Right lobe of liver (tissue), 4 donors: Measurements from ENCODE around the gene LDLRAD4.

Source experiments
- POLR2A ChIP-seq: fragments of 450-650 bp; IDR thresholded peaks from one replicate; pipeline ENCODE4 v1.6.1; 2017; ENCODE audit warnings: antibody characterized with exemption, mild to moderate bottlenecking
- TF ChIP-seq, protein P1 (sequence below), 4 donors: fragments of 200-600 bp in 3 of 4; fragments of 450-650 bp in 1 of 4; IDR thresholded peaks; one replicate each; pipeline versions ENCODE4 v1.5.1 to v1.8.0; 2016 to 2022; ENCODE audit warnings: antibody characterized with exemption in 4 of 4, mild to moderate bottlenecking in 2 of 4
- donor health status: DM: no; HTN: no; CAD: no.
- donor health status: DM: no; HTN: no; CAD: no.
- donor health status: DM: no; HTN: yes; CAD: no.

DNA sequence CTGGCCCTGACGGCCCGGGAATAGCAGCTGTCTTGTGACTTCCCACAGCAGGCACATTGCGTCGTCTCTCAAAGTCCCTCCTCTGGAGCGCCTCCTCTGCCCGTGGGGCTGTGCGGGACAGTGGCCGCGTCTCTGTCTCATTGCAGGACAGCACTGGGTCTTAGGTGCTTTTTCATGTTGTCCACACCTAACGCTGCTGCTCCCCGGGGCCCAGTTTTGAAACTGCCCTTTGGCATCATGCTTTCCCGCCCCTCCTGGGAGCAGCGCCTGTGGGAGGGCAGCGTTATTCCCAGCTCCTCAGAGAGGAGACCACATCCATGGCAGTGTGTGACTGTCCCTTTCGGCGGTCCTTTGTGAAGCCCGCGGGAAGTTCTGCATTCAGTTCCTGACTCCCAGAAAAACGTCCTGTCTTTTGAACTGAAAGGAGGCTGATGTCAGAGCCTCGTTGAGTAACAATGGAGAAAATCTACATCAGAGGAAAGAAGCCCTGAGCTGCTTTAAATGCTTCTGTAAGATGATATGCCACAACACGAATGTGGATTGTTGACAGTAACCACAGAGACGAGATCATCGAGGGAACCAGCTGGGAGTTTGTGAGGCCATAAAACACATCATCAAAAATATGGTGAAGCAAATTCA is 281.8 kb downstream of the LDLRAD4 start:
- TF ChIP-seq, protein P1, sequence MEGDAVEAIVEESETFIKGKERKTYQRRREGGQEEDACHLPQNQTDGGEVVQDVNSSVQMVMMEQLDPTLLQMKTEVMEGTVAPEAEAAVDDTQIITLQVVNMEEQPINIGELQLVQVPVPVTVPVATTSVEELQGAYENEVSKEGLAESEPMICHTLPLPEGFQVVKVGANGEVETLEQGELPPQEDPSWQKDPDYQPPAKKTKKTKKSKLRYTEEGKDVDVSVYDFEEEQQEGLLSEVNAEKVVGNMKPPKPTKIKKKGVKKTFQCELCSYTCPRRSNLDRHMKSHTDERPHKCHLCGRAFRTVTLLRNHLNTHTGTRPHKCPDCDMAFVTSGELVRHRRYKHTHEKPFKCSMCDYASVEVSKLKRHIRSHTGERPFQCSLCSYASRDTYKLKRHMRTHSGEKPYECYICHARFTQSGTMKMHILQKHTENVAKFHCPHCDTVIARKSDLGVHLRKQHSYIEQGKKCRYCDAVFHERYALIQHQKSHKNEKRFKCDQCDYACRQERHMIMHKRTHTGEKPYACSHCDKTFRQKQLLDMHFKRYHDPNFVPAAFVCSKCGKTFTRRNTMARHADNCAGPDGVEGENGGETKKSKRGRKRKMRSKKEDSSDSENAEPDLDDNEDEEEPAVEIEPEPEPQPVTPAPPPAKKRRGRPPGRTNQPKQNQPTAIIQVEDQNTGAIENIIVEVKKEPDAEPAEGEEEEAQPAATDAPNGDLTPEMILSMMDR (IDR thresholded peaks at IDR 0.05): no peak
- no peak for TF ChIP-seq POLR2A
